GM12878 (cell line): ENCODE measurements around the gene PKP4.
"Not testable (repeated sequence)": the region's sequence is repeated elsewhere in the genome, so short reads cannot be mapped to it uniquely, and the experiment has no call there.

Source experiments
- ATF3 ChIP-seq: IDR thresholded peaks from 2 replicates; pipeline ENCODE4 v1.6.1; 2011; ENCODE audit warnings: low read depth, mild to moderate bottlenecking, low read length, moderate library complexity, borderline replicate concordance; ENCODE audit errors: extremely low read depth
- BRCA1 ChIP-seq: IDR thresholded peaks from 2 replicates; pipeline ENCODE4 v1.6.1; 2011; ENCODE audit warnings: low read depth, low read length, improper control_type of control experiment
- CREB1 ChIP-seq: IDR thresholded peaks from 2 replicates; pipeline ENCODE4 v1.6.1; 2012; ENCODE audit warnings: low read depth, mild to moderate bottlenecking, inconsistent platforms
- CTCF ChIP-seq, 3 experiments: IDR thresholded peaks in 2 of 3; conservative IDR thresholded peaks in 1 of 3; 2 replicates each; pipeline ENCODE4 v1.5.1; 2011; ENCODE audit warnings: low read depth in 3 of 3, low read length in 3 of 3, mild to moderate bottlenecking in 3 of 3, control low read depth in 2 of 3, moderate library complexity in 2 of 3, inconsistent platforms in 1 of 3, mixed read lengths in 1 of 3; ENCODE audit not compliant: control insufficient read depth in 2 of 3, insufficient read depth in 1 of 3; ENCODE audit errors: extremely low read depth in 1 of 3
- EP300 ChIP-seq, 2 experiments: fragments of 150-350 bp in 1 of 2; IDR thresholded peaks; 2 replicates each; pipeline ENCODE4 v1.6.1; 2011 to 2012; ENCODE audit warnings: low read depth in 2 of 2, low read length in 2 of 2, borderline replicate concordance in 1 of 2, improper control_type of control experiment in 1 of 2, inconsistent platforms in 1 of 2; ENCODE audit not compliant: control insufficient read depth in 1 of 2
- ESRRA ChIP-seq: IDR thresholded peaks from 2 replicates; pipeline ENCODE4 v1.6.1; 2012; ENCODE audit warnings: mild to moderate bottlenecking, low read length, improper control_type of control experiment
- EZH2 ChIP-seq: IDR thresholded peaks from 2 replicates; pipeline ENCODE4 v1.6.1; 2012; ENCODE audit warnings: low read depth, mild to moderate bottlenecking, control low read depth, inconsistent platforms, low read length, borderline replicate concordance; ENCODE audit not compliant: control insufficient read depth
- FOXK2 ChIP-seq: fragments of 450-650 bp; IDR thresholded peaks from 2 replicates; pipeline ENCODE4 v1.6.1; 2017; ENCODE audit warnings: mild to moderate bottlenecking, moderate library complexity
- NFIC ChIP-seq: IDR thresholded peaks from 2 replicates; pipeline ENCODE4 v1.6.1; 2012; ENCODE audit warnings: low read depth, mild to moderate bottlenecking, inconsistent platforms, low read length, moderate library complexity
- POLR2A ChIP-seq: IDR thresholded peaks from 2 replicates; pipeline ENCODE4 v1.6.1; 2011; ENCODE audit warnings: low read depth, mild to moderate bottlenecking, low read length
- RELA ChIP-seq: fragments of 450-650 bp; IDR thresholded peaks from 2 replicates; pipeline ENCODE4 v1.8.0; 2014; ENCODE audit warnings: borderline replicate concordance; ENCODE audit not compliant: partially characterized antibody
- REST ChIP-seq: IDR thresholded peaks from 2 replicates; pipeline ENCODE4 v1.6.1; 2012; ENCODE audit warnings: mild to moderate bottlenecking, low read depth, low read length
- SRF ChIP-seq, 2 experiments: IDR thresholded peaks; 2 replicates each; pipeline ENCODE4 v1.6.1; 2011; ENCODE audit warnings: low read depth in 2 of 2, low read length in 2 of 2, mild to moderate bottlenecking in 1 of 2, moderate library complexity in 1 of 2

GRCh38 chr2:158433716-158434115 is 23.0 kb upstream of the PKP4 start:
- not testable (repeated sequence) for TF ChIP-seq CTCF (IDR thresholded peaks at IDR 0.05 in 2 of 3, conservative IDR thresholded peaks at IDR 0.05 in 1 of 3; ENCODE audit: control insufficient read depth in 2 of 3, extremely low read depth in 1 of 3, insufficient read depth in 1 of 3, low read depth in 3 of 3, low read length in 3 of 3); POLR2A; ATF3; BRCA1; EZH2; SRF (IDR thresholded peaks at IDR 0.05; ENCODE audit: low read depth in 2 of 2, low read length in 2 of 2); CREB1; EP300 (IDR thresholded peaks at IDR 0.05; ENCODE audit: borderline replicate concordance in 1 of 2, control insufficient read depth in 1 of 2, low read depth in 2 of 2, low read length in 2 of 2); FOXK2; REST; ESRRA; RELA; NFIC
